Esophagus muscularis mucosa (tissue), 4 donors: ENCODE measurements around the gene CHAC2. TPM values are rescaled to one million over a fixed set of nuclear protein-coding genes. Genes with fewer than 3 reads are reported as not detected.

Experiments used
- DNase-seq: peaks from one replicate; pipeline ENCODE4 v3.0.0-alpha.2; 2017; ENCODE audit errors: extremely low spot score
- H3K27ac ChIP-seq, 4 donors: fragments of 200-600 bp; sonication (generic); replicated peaks in 1 of 4; 1 replicate in 3 of 4; 2 replicates in 1 of 4; pipeline ENCODE4 v1.5.1; 2016 to 2019; ENCODE audit warnings: mild to moderate bottlenecking in 1 of 4
- H3K27me3 ChIP-seq, 4 donors: fragments of 200-600 bp; sonication (generic); one replicate each; pipeline versions ENCODE4 v1.5.1 to v1.6.0; 2016 to 2019
- H3K36me3 ChIP-seq, 4 donors: fragments of 200-600 bp; sonication (generic); one replicate each; pipeline ENCODE4 v1.5.1; 2016 to 2019
- H3K4me1 ChIP-seq, 4 donors: fragments of 200-600 bp; sonication (generic); one replicate each; pipeline ENCODE4 v1.5.1; 2016 to 2019
- H3K4me3 ChIP-seq, 4 donors: fragments of 200-600 bp; sonication (generic); 1 replicate in 2 of 4; 2 replicates in 2 of 4; pipeline ENCODE4 v1.5.1; 2016 to 2019; ENCODE audit warnings: mild to moderate bottlenecking in 4 of 4, moderate library complexity in 1 of 4
- H3K9me3 ChIP-seq, 4 donors: fragments of 200-600 bp; sonication (generic); 1 replicate in 3 of 4; 2 replicates in 1 of 4; pipeline ENCODE4 v1.5.1; 2016 to 2019
- CTCF ChIP-seq, 3 experiments: fragments of 200-600 bp in 2 of 3; fragments of 450-650 bp in 1 of 3; sonication (generic) in 2 of 3; IDR thresholded peaks; one replicate each; pipeline ENCODE4 v1.5.1; 2017 to 2019; ENCODE audit warnings: antibody characterized with exemption in 3 of 3, mild to moderate bottlenecking in 2 of 3, moderate library complexity in 1 of 3
- EP300 ChIP-seq: sonication (generic); formaldehyde crosslinking; IDR thresholded peaks from one replicate; pipeline ENCODE4 v1.6.1; 2017; ENCODE audit warnings: antibody characterized with exemption
- POLR2A ChIP-seq: fragments of 450-650 bp; IDR thresholded peaks from one replicate; pipeline ENCODE4 v1.6.1; 2017; ENCODE audit warnings: antibody characterized with exemption, moderate library complexity, mild to moderate bottlenecking, low read depth
- POLR2AphosphoS5 ChIP-seq, 2 donors: sonication (generic); formaldehyde crosslinking; IDR thresholded peaks; one replicate each; pipeline ENCODE4 v1.6.1; 2017; ENCODE audit warnings: antibody characterized with exemption in 2 of 2
- WGBS: methylation state at CpG from one replicate; pipeline ENCODE4 v1.1.5; 2018; 5-methylcytosine and 5-hydroxymethylcytosine counted together
- intact Hi-C: fragments of 100-400 bp; cut with DNase I; formaldehyde crosslinking; loops from one replicate; pipeline ENCODE4 v1.15.1; 2023
- total RNA-seq, 4 donors: library from RNA; depleted of rRNA; stranded (reverse); fragments of >200 nt; gene quantifications; one replicate each; pipeline versions ENCODE4 v1.1.0 to v1.2.1, GENCODE V29; 2016

Gene CHAC2
- total RNA-seq, 4 donors from 2014 or later: 1.2 to 2.2 (median 2.0) TPM

- no peak overlapping the region for H3K4me3 ChIP-seq
- TF ChIP-seq CTCF (IDR thresholded peaks at IDR 0.05) (no peak), POLR2AphosphoS5 (IDR thresholded peaks at IDR 0.05) (no peak), EP300 (no peak), POLR2A (no peak)
- no peaks in the 10 kb centered on the region for H3K4me1 ChIP-seq
- no peak for DNase-seq
- peaks cover 47 to 98% (median 78%) of the 10 kb centered on the region in 4 donors for H3K36me3 ChIP-seq
- no peaks in the 10 kb centered on the region for H3K9me3 ChIP-seq
- intact Hi-C loops: no loop called here
- H3K27me3 ChIP-seq: no peaks in the 10 kb centered on the region
- H3K27ac ChIP-seq: no peak overlapping the region
Observed at GRCh38 chr2:53813151-53813550, 45.5 kb downstream of the CHAC2 start.

- Histone ChIP-seq H3K4me1 (no peaks in the 10 kb centered on the region), H3K4me3 (no peak overlapping the region), H3K27ac (no peak overlapping the region), H3K36me3 (peaks cover 12 to 59% (median 45%) of the 10 kb centered on the region in 4 donors), H3K9me3 (no peaks in the 10 kb centered on the region), H3K27me3 (no peaks in the 10 kb centered on the region)
- WGBS: 92% methylated on average over 3 of the region's 3 CpGs
- no peak for DNase-seq
- TF ChIP-seq POLR2AphosphoS5 (IDR thresholded peaks at IDR 0.05) (no peak), POLR2A (no peak), EP300 (no peak), CTCF (IDR thresholded peaks at IDR 0.05) (no peak)
- intact Hi-C loops: no loop called here
Observed at GRCh38 chr2:53818854-53819435, 51.3 kb downstream of the CHAC2 start.

GRCh38 chr2:53819634-53820033 is 52.0 kb downstream of the CHAC2 start:
- Histone ChIP-seq H3K27me3 (no peaks in the 10 kb centered on the region), H3K9me3 (no peaks in the 10 kb centered on the region), H3K36me3 (peaks cover 11 to 52% (median 44%) of the 10 kb centered on the region in 4 donors), H3K4me1 (no peaks in the 10 kb centered on the region), H3K27ac (no peak overlapping the region), H3K4me3 (no peak overlapping the region)
- 85% methylated on average over 4 of the region's 4 CpGs for WGBS
- TF ChIP-seq POLR2A: no peak
- no peak for TF ChIP-seq CTCF (IDR thresholded peaks at IDR 0.05)
- TF ChIP-seq POLR2AphosphoS5 (IDR thresholded peaks at IDR 0.05): no peak
- TF ChIP-seq EP300: no peak
- DNase-seq: no peak
- intact Hi-C loops: loop anchor here (5.0 kb wide), 1 partner anchor 38 kb away; the partner anchor contains the start of gene GPR75

DNA sequence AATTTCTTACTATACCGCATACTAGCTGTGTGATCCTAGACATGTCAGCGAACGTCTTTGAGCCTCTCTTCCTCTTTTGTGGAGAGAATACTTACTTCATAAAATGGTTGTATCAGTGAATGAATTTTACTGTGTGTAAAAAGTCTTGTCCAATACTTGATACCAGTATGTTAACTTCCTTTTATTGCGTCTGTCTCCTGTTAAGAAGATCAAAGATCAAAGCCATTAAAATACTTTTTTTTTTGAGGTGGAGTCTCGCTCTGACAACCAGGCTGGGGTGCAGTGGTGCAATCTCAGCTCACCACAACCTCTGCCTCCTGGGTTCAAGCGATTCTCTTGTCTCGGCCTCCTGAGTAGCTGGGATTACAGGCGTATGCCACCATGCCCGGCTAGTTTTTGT is 52.4 kb downstream of the CHAC2 start:
- Histone ChIP-seq H3K4me3 (no peak overlapping the region), H3K9me3 (no peaks in the 10 kb centered on the region), H3K36me3 (peaks cover 7 to 48% (median 40%) of the 10 kb centered on the region in 4 donors), H3K27ac (no peak overlapping the region), H3K27me3 (no peaks in the 10 kb centered on the region), H3K4me1 (no peaks in the 10 kb centered on the region)
- intact Hi-C loops: loop anchor here (5.0 kb wide), 1 partner anchor 37 kb away; the partner anchor contains the start of gene GPR75
- TF ChIP-seq POLR2AphosphoS5 (IDR thresholded peaks at IDR 0.05) (no peak), POLR2A (no peak), CTCF (IDR thresholded peaks at IDR 0.05) (no peak), EP300 (no peak)
- DNase-seq: no peak
- WGBS: 92% methylated on average over 9 of the region's 9 CpGs

- no peak for DNase-seq
- Histone ChIP-seq H3K4me1 (peaks cover 0 to under 1% (median under 1%) of the 10 kb centered on the region in 4 donors), H3K36me3 (peaks cover 3 to 42% (median 34%) of the 10 kb centered on the region in 4 donors), H3K4me3 (no peak overlapping the region), H3K27me3 (no peaks in the 10 kb centered on the region), H3K27ac (no peak overlapping the region), H3K9me3 (no peaks in the 10 kb centered on the region)
- WGBS: 82% methylated on average over 4 of the region's 4 CpGs
- TF ChIP-seq CTCF (IDR thresholded peaks at IDR 0.05) (no peak), POLR2A (no peak), EP300 (no peak)
- intact Hi-C loops: loop anchor here (5.0 kb wide), 1 partner anchor 37 kb away; the partner anchor contains the start of gene GPR75
Observed at GRCh38 chr2:53820711-53821110, 53.1 kb downstream of the CHAC2 start.
